HEK293 (cell line): ENCODE measurements around the gene ALG6.

Source experiments
- CTCF ChIA-PET: fragments of 350-600 bp; formaldehyde crosslinking; extraction: SDS; loops from one replicate; lab custom pipeline; 2021; ENCODE audit warnings: antibody characterized with exemption; lab: Yijun Ruan, JAX
- POLR2A ChIA-PET: fragments of 300-600 bp; formaldehyde crosslinking; extraction: SDS; loops from one replicate; lab custom pipeline; 2020; ENCODE audit warnings: antibody characterized with exemption, inconsistent platforms; lab: Yijun Ruan, JAX
- H3K27ac ChIP-seq: fragments of 200-500 bp; sonication (Bioruptor generic); 2 replicates; pipeline ENCODE4 v1.5.1; 2014; ENCODE audit warnings: low read depth, low read length, control low read depth, inconsistent platforms; ENCODE audit errors: extremely low read depth
- H3K36me3 ChIP-seq, 2 experiments: fragments of 200-500 bp in 1 of 2; sonication (Bioruptor generic) in 1 of 2; 1 replicate in 1 of 2; 2 replicates in 1 of 2; pipeline ENCODE4 v1.5.1; 2014 to 2017; ENCODE audit warnings: inconsistent platforms in 2 of 2, low read length in 2 of 2; ENCODE audit not compliant: control insufficient read depth in 2 of 2, insufficient read depth in 1 of 2
- H3K4me1 ChIP-seq: fragments of 200-500 bp; sonication (Bioruptor generic); 2 replicates; pipeline ENCODE4 v1.5.1; 2014; ENCODE audit warnings: mild to moderate bottlenecking, low read length, inconsistent platforms; ENCODE audit not compliant: control insufficient read depth, insufficient read depth
- H3K4me3 ChIP-seq: 2 replicates; pipeline ENCODE4 v1.5.1; 2011; ENCODE audit warnings: low read depth, mild to moderate bottlenecking, control low read depth, low read length, moderate library complexity
- H3K9me3 ChIP-seq: fragments of 200-500 bp; sonication (Bioruptor generic); 2 replicates; pipeline ENCODE4 v1.5.1; 2014; ENCODE audit warnings: low read depth, low read length, inconsistent platforms; ENCODE audit not compliant: control insufficient read depth, insufficient read depth
- ATF2 ChIP-seq: fragments of 450-650 bp; formaldehyde crosslinking; IDR thresholded peaks from 2 replicates; pipeline ENCODE4 v1.5.1; 2016; ENCODE audit warnings: missing biosample characterization, missing genetic modification characterization, low read depth
- GLI2 ChIP-seq: fragments of 450-650 bp; formaldehyde crosslinking; IDR thresholded peaks from 2 replicates; pipeline ENCODE4; 2017; ENCODE audit warnings: missing biosample characterization, missing genetic modification characterization, low read depth, borderline replicate concordance
- GLI4 ChIP-seq: fragments of 450-650 bp; formaldehyde crosslinking; IDR thresholded peaks from 2 replicates; pipeline ENCODE4 v1.5.1; 2016; ENCODE audit warnings: missing biosample characterization, missing genetic modification characterization
- GLIS1 ChIP-seq: fragments of 450-650 bp; formaldehyde crosslinking; IDR thresholded peaks from 2 replicates; pipeline ENCODE4 v1.5.1; 2016; ENCODE audit warnings: missing biosample characterization, missing genetic modification characterization
- MEIS1 ChIP-seq: sonication (generic); formaldehyde crosslinking; IDR thresholded peaks from 2 replicates; pipeline ENCODE4 v1.8.1; 2022; ENCODE audit warnings: missing genetic modification reagents, mild to moderate bottlenecking, borderline replicate concordance
- MYNN ChIP-seq: fragments of 450-650 bp; formaldehyde crosslinking; IDR thresholded peaks from 2 replicates; pipeline ENCODE4 v1.5.1; 2016; ENCODE audit warnings: missing biosample characterization, missing genetic modification characterization, borderline replicate concordance
- PRDM4 ChIP-seq: fragments of 450-650 bp; formaldehyde crosslinking; IDR thresholded peaks from 2 replicates; pipeline ENCODE4 v1.5.1; 2017; ENCODE audit warnings: missing biosample characterization, missing genetic modification characterization
- ZBTB20 ChIP-seq: fragments of 450-650 bp; formaldehyde crosslinking; IDR thresholded peaks from 2 replicates; pipeline ENCODE4 v1.5.1; 2016; ENCODE audit warnings: missing biosample characterization, missing genetic modification characterization
- ZNF174 ChIP-seq: fragments of 450-650 bp; formaldehyde crosslinking; IDR thresholded peaks from 2 replicates; pipeline ENCODE4 v1.5.0; 2017; ENCODE audit warnings: missing biosample characterization, mild to moderate bottlenecking, missing genetic modification characterization
- ZNF184 ChIP-seq: fragments of 450-650 bp; IDR thresholded peaks from 2 replicates; pipeline ENCODE4 v1.5.1; 2018; ENCODE audit warnings: missing biosample characterization, mild to moderate bottlenecking, missing genetic modification characterization
- ZNF221 ChIP-seq: fragments of 450-650 bp; formaldehyde crosslinking; IDR thresholded peaks from 2 replicates; pipeline ENCODE4 v1.5.1; 2017; ENCODE audit warnings: missing biosample characterization, missing genetic modification characterization, borderline replicate concordance
- ZNF248 ChIP-seq: fragments of 450-650 bp; formaldehyde crosslinking; IDR thresholded peaks from 2 replicates; pipeline ENCODE4 v1.5.1; 2017; ENCODE audit warnings: missing biosample characterization, missing genetic modification characterization
- ZNF266 ChIP-seq: fragments of 450-650 bp; formaldehyde crosslinking; IDR thresholded peaks from 2 replicates; pipeline ENCODE4 v1.5.1; 2016; ENCODE audit warnings: missing biosample characterization, missing genetic modification characterization, low read depth
- ZNF311 ChIP-seq: fragments of 450-650 bp; formaldehyde crosslinking; IDR thresholded peaks from 2 replicates; pipeline ENCODE4 v1.5.1; 2017; ENCODE audit warnings: missing biosample characterization, missing genetic modification characterization, borderline replicate concordance
- ZNF548 ChIP-seq: fragments of 450-650 bp; formaldehyde crosslinking; IDR thresholded peaks from 2 replicates; pipeline ENCODE4 v1.5.1; 2016; ENCODE audit warnings: missing biosample characterization, missing genetic modification characterization
- ZNF561 ChIP-seq: fragments of 450-650 bp; IDR thresholded peaks from 2 replicates; pipeline ENCODE4 v1.5.1; 2018; ENCODE audit warnings: missing biosample characterization, missing genetic modification characterization, borderline replicate concordance
- ZNF610 ChIP-seq: fragments of 450-650 bp; formaldehyde crosslinking; IDR thresholded peaks from 2 replicates; pipeline ENCODE4 v1.5.1; 2016; ENCODE audit warnings: missing biosample characterization, missing genetic modification characterization, borderline replicate concordance
- ZNF624 ChIP-seq: fragments of 450-650 bp; formaldehyde crosslinking; IDR thresholded peaks from 2 replicates; pipeline ENCODE4 v1.5.1; 2017; ENCODE audit warnings: missing biosample characterization, missing genetic modification characterization
- ZNF629 ChIP-seq: fragments of 450-650 bp; formaldehyde crosslinking; IDR thresholded peaks from 2 replicates; pipeline ENCODE4 v1.5.1; 2017; ENCODE audit warnings: missing biosample characterization, missing genetic modification characterization
- ZNF639 ChIP-seq: fragments of 450-650 bp; formaldehyde crosslinking; IDR thresholded peaks from 2 replicates; pipeline ENCODE4 v1.5.1; 2016; ENCODE audit warnings: missing biosample characterization, missing genetic modification characterization
- ZNF660 ChIP-seq: fragments of 450-650 bp; IDR thresholded peaks from 2 replicates; pipeline ENCODE4 v1.5.1; 2018; ENCODE audit warnings: missing biosample characterization, mild to moderate bottlenecking, missing genetic modification characterization
- ZNF837 ChIP-seq: fragments of 450-650 bp; formaldehyde crosslinking; IDR thresholded peaks from 2 replicates; pipeline ENCODE4 v1.5.1; 2016; ENCODE audit warnings: missing biosample characterization, missing genetic modification characterization
- ZNF843 ChIP-seq: fragments of 450-650 bp; formaldehyde crosslinking; IDR thresholded peaks from 2 replicates; pipeline ENCODE4 v1.5.1; 2016; ENCODE audit warnings: missing biosample characterization, missing genetic modification characterization
- ZSCAN16 ChIP-seq: fragments of 450-650 bp; formaldehyde crosslinking; IDR thresholded peaks from 2 replicates; pipeline ENCODE4 v1.5.1; 2016; ENCODE audit warnings: missing biosample characterization, missing genetic modification characterization
- ZXDB ChIP-seq: fragments of 450-650 bp; formaldehyde crosslinking; IDR thresholded peaks from 2 replicates; pipeline ENCODE4 v1.5.1; 2016; ENCODE audit warnings: missing biosample characterization, missing genetic modification characterization

The ALG6 gene

GRCh38 chr1:63411066-63411465 lies 43.6 kb downstream of the ALG6 start (continued):
- TF ChIP-seq ZNF629, result no peak
- TF ChIP-seq ZNF221, result no peak
- no peak for TF ChIP-seq ZNF624 (tag by site-specific recombination)
- no peak for TF ChIP-seq ZNF639 (tag by site-specific recombination)

- POLR2A ChIA-PET, result no interaction called here
- CTCF ChIA-PET, result interaction anchor here (1.5 kb wide), 1 partner anchor 28 kb away, joined by 4 read pairs; no protein-coding TSS in a partner anchor
- Histone ChIP-seq H3K36me3 (peaks cover 0 to 9% of the 10 kb centered on the region in 2 experiments; a peak in 2 of 3 replicates), H3K4me3 (no peak overlapping the region), H3K9me3 (no peaks in the 10 kb centered on the region), H3K4me1 (no peaks in the 10 kb centered on the region), H3K27ac (no peak overlapping the region)
- no peak for TF ChIP-seq ZNF266 (tag by site-specific recombination)
- TF ChIP-seq ZNF248 (tag by site-specific recombination), result no peak
- no peak for TF ChIP-seq MEIS1 (CRISPR knock-in tag)
These were observed 46.0 kb downstream of the ALG6 start for GRCh38 chr1:63413394-63413793.

- peaks cover 0 to 9% of the 10 kb centered on the region in 2 experiments for H3K36me3 ChIP-seq
- CTCF ChIA-PET, result no interaction called here
- no peaks in the 10 kb centered on the region for H3K4me1 ChIP-seq
- H3K9me3 ChIP-seq, result no peaks in the 10 kb centered on the region
- H3K4me3 ChIP-seq, result no peak overlapping the region
- no peak overlapping the region for H3K27ac ChIP-seq
- TF ChIP-seq ZNF184 (no peak), ZBTB20 (tag by site-specific recombination) (no peak), ZNF610 (tag by site-specific recombination) (no peak), ZSCAN16 (tag by site-specific recombination) (no peak), GLI2 (tag by site-specific recombination) (no peak), MYNN (tag by site-specific recombination) (no peak), ZNF548 (no peak), ZNF837 (tag by site-specific recombination) (no peak), ZNF843 (tag by site-specific recombination) (no peak), ZNF311 (tag by site-specific recombination) (no peak), ZXDB (tag by site-specific recombination) (no peak)
- TF ChIP-seq, all 188 proteins: peak for 0
- POLR2A ChIA-PET, result no interaction called here
These were observed 47.4 kb downstream of the ALG6 start for GRCh38 chr1:63414691-63415365.

- H3K9me3 ChIP-seq, result no peaks in the 10 kb centered on the region
- CTCF ChIA-PET, result interaction anchor here (0.6 kb wide), 2 partner anchors 228 to 952 kb away, joined by 3 read pairs; no protein-coding TSS in a partner anchor
- H3K36me3 ChIP-seq, result no peaks in the 10 kb centered on the region; a peak in 2 of 3 replicates
- no peak overlapping the region for H3K4me3 ChIP-seq
- no peaks in the 10 kb centered on the region for H3K4me1 ChIP-seq
- no peak overlapping the region for H3K27ac ChIP-seq
- POLR2A ChIA-PET, result no interaction called here
- TF ChIP-seq ZNF660, result no peak
- no peak for TF ChIP-seq ZNF174 (tag by site-specific recombination)
- no peak for TF ChIP-seq ZNF639 (tag by site-specific recombination)
- no peak for TF ChIP-seq GLIS1 (tag by site-specific recombination)
- TF ChIP-seq PRDM4 (tag by site-specific recombination), result no peak
- TF ChIP-seq ATF2, result no peak
- no peak for TF ChIP-seq ZNF561 (tag by site-specific recombination)
- no peak for TF ChIP-seq GLI4 (tag by site-specific recombination)
These were observed 50.7 kb downstream of the ALG6 start for GRCh38 chr1:63418101-63418500.
